A204.1 (cell line): ENCODE measurements around the gene CPSF4.

Experiments used
- FAIRE-seq: peaks from 2 replicates; lab custom pipeline; 2012; peaks lifted over from hg19 to GRCh38; lab: Jason Lieb, UNC

CPSF4 gene

GRCh38 chr7:99438573-99439480, at the start of gene CPSF4, which contains the start of gene PTCD1:
TSS of gene CPSF4 (plus strand) at chr7:99438943. CDS start at chr7:99439083, 140 bp downstream.
TSS of gene PTCD1 (minus strand) at chr7:99438798. CDS start at chr7:99435242, 3,556 bp downstream.
- FAIRE-seq, result peak; percentile 70

GRCh38 chr7:99389772-99390171, 49.0 kb upstream of the CPSF4 start:
- no peak for FAIRE-seq

- FAIRE-seq, result no peak
These were observed 47.7 kb upstream of the CPSF4 start for GRCh38 chr7:99390941-99391602.

GRCh38 chr7:99392046-99392445, 46.7 kb upstream of the CPSF4 start:
- FAIRE-seq, result no peak

GRCh38 chr7:99392659-99393354, 45.9 kb upstream of the CPSF4 start:
- FAIRE-seq, result no peak

- FAIRE-seq, result no peak
These were observed 45.2 kb upstream of the CPSF4 start for GRCh38 chr7:99393355-99394187.

GRCh38 chr7:99394188-99394502, 44.6 kb upstream of the CPSF4 start:
- no peak for FAIRE-seq

GRCh38 chr7:99395616-99396327, 43.0 kb upstream of the CPSF4 start:
- FAIRE-seq, result no peak

- FAIRE-seq, result no peak
These were observed 42.1 kb upstream of the CPSF4 start for GRCh38 chr7:99396418-99397296.

GRCh38 chr7:99397297-99397983, 41.3 kb upstream of the CPSF4 start:
- no peak for FAIRE-seq

- FAIRE-seq, result no peak
These were observed 39.8 kb upstream of the CPSF4 start for GRCh38 chr7:99398891-99399445.

GRCh38 chr7:99399597-99399996, 39.1 kb upstream of the CPSF4 start:
- no peak for FAIRE-seq

- no peak for FAIRE-seq
These were observed 35.9 kb upstream of the CPSF4 start for GRCh38 chr7:99402854-99403253.

GRCh38 chr7:99403764-99404163, 35.0 kb upstream of the CPSF4 start:
- FAIRE-seq, result no peak

GRCh38 chr7:99404235-99404976, 34.3 kb upstream of the CPSF4 start:
- FAIRE-seq, result no peak

GRCh38 chr7:99404977-99405320, 33.8 kb upstream of the CPSF4 start:
- FAIRE-seq, result no peak

- FAIRE-seq, result no peak
These were observed 32.2 kb upstream of the CPSF4 start for GRCh38 chr7:99406557-99406956.

- no peak for FAIRE-seq
These were observed 30.8 kb upstream of the CPSF4 start for GRCh38 chr7:99407872-99408378.
